ENCODE measurements around the gene GNAO1.

- TF ChIP-seq CTCF (IDR thresholded peaks at IDR 0.05) = no peak
- no peak for TF ChIP-seq POLR2A (IDR thresholded peaks at IDR 0.05)
Measured at GRCh38 chr16:56201030-56201429, 9.7 kb downstream of the GNAO1 start.
